Mesendoderm (in vitro differentiated cells): ENCODE results near the gene GNL1.
"Not testable (repeated sequence)": the region's sequence is repeated elsewhere in the genome, so short reads cannot be mapped to it uniquely, and the experiment has no call there.

Experiments
- DNase-seq: peaks from one replicate; pipeline ENCODE4 v3.0.0; 2013
- H2AK5ac ChIP-seq: 2 replicates; pipeline ENCODE4 v1.6.1; 2013; ENCODE audit warnings: low read length, inconsistent platforms
- H2BK120ac ChIP-seq: 2 replicates; pipeline ENCODE4 v1.6.1; 2013; ENCODE audit warnings: low read depth, mild to moderate bottlenecking, low read length, moderate library complexity, mixed read lengths
- H2BK15ac ChIP-seq: replicated peaks from 2 replicates; pipeline ENCODE4 v1.6.1; 2013; ENCODE audit warnings: low read depth, mild to moderate bottlenecking, moderate library complexity
- H2BK5ac ChIP-seq: 2 replicates; pipeline ENCODE4 v1.6.1; 2013; ENCODE audit warnings: low read length, inconsistent platforms
- H3K18ac ChIP-seq: 2 replicates; pipeline ENCODE4 v1.6.1; 2013; ENCODE audit warnings: mild to moderate bottlenecking, low read length, mixed read lengths
- H3K23ac ChIP-seq: one replicate; pipeline ENCODE4 v1.6.1; 2013; ENCODE audit warnings: low read length
- H3K27ac ChIP-seq: 2 replicates; pipeline ENCODE4 v1.5.1; 2013; ENCODE audit warnings: low read depth, mild to moderate bottlenecking, inconsistent platforms, low read length, moderate library complexity
- H3K27me3 ChIP-seq: 2 replicates; pipeline ENCODE4 v1.6.1; 2013; ENCODE audit warnings: low read length, control low read depth, mild to moderate bottlenecking, inconsistent platforms; ENCODE audit not compliant: insufficient read depth, poor library complexity
- H3K36me3 ChIP-seq: 2 replicates; pipeline ENCODE4 v1.6.1; 2013; ENCODE audit warnings: low read length, inconsistent platforms; ENCODE audit not compliant: control insufficient read depth, insufficient read depth
- H3K4ac ChIP-seq: one replicate; pipeline ENCODE4 v1.6.1; 2013; ENCODE audit warnings: low read depth, mild to moderate bottlenecking, low read length, moderate library complexity
- H3K4me1 ChIP-seq: 2 replicates; pipeline ENCODE4 v1.6.1; 2013; ENCODE audit warnings: low read depth, low read length, inconsistent platforms; ENCODE audit not compliant: control insufficient read depth
- H3K4me2 ChIP-seq: 2 replicates; pipeline ENCODE4 v1.6.1; 2013; ENCODE audit warnings: low read length
- H3K4me3 ChIP-seq: 2 replicates; pipeline ENCODE4 v1.5.1; 2013; ENCODE audit warnings: mild to moderate bottlenecking, low read length
- H3K56ac ChIP-seq: one replicate; pipeline ENCODE4 v1.6.1; 2013; ENCODE audit warnings: low read length
- H3K79me1 ChIP-seq: 2 replicates; pipeline ENCODE4 v1.6.1; 2013; ENCODE audit warnings: low read length, inconsistent platforms
- H3K79me2 ChIP-seq: 2 replicates; pipeline ENCODE4 v1.6.1; 2013; ENCODE audit warnings: mild to moderate bottlenecking, low read length; ENCODE audit not compliant: control insufficient read depth, insufficient read depth
- H3K9ac ChIP-seq: 2 replicates; pipeline ENCODE4 v1.6.1; 2013; ENCODE audit warnings: low read length, inconsistent platforms
- H4K5ac ChIP-seq: one replicate; pipeline ENCODE4 v1.6.1; 2013; ENCODE audit warnings: low read length
- H4K8ac ChIP-seq: one replicate; pipeline ENCODE4 v1.6.1; 2013; ENCODE audit warnings: low read depth, mild to moderate bottlenecking, control low read depth, low read length, moderate library complexity
- WGBS: extraction: QIAGEN DNeasy Blood & Tissue Kit; methylation state at CpG from one replicate; pipeline ENCODE4 v1.1.7; 2013; ENCODE audit warnings: low lambda C conversion rate, missing lambda C conversion rate; ENCODE audit not compliant: insufficient coverage; ENCODE audit errors: extremely low coverage; 5-methylcytosine and 5-hydroxymethylcytosine counted together

The GNL1 gene

DNA sequence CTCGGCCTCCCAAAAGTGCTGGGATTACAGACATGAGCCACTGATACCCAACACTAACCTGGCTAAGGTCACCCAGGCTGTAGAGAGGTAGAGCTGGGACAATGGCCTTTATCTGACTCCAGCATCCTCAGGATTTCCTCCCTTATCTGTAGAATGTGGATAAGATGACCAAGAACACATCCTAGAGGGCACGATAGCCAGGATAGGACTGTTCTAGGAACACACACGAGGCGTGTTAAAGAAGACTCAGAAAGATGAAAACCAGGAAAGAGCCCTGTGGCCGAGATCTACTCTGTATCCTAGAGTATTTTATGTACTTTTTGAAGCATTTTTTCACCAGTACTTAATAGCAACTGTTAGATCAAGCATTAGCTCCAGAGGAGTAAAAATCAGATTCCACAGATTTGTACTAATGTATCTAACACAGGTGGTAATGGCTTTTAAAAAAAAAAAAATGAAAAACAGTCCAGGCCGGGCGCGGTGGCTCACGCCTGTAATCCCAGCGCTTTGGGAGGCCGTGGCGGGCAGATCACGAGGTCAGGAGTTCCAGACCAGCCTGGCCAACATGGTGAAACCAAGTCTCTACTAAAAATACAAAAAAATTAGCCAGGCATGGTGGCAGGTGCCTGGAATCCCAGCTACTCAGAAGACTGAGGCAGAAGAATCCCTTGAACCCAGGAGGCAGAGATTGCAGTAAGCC lies 43.5 kb upstream of the GNL1 start:
- Histone ChIP-seq H3K4me2 (no peak overlapping the region), H3K23ac (no peak overlapping the region), H3K36me3 (peaks cover 26% of the 10 kb centered on the region), H3K56ac (no peak overlapping the region), H2BK120ac (no peak overlapping the region), H4K5ac (no peak overlapping the region), H2BK15ac (no peak overlapping the region), H3K4me1 (no peaks in the 10 kb centered on the region), H3K4me3 (no peak overlapping the region), H4K8ac (no peak overlapping the region), H3K18ac (no peak overlapping the region), H3K27ac (no peak overlapping the region), H3K79me2 (no peaks in the 10 kb centered on the region), H3K27me3 (no peaks in the 10 kb centered on the region), H3K4ac (no peak overlapping the region), H3K79me1 (no peaks in the 10 kb centered on the region), H2AK5ac (no peak overlapping the region), H3K9ac (no peak overlapping the region), H2BK5ac (no peak overlapping the region)
- no CpG with 5 or more reads among the region's 13 CpGs for WGBS
- DNase-seq: peak; percentile 65

DNA sequence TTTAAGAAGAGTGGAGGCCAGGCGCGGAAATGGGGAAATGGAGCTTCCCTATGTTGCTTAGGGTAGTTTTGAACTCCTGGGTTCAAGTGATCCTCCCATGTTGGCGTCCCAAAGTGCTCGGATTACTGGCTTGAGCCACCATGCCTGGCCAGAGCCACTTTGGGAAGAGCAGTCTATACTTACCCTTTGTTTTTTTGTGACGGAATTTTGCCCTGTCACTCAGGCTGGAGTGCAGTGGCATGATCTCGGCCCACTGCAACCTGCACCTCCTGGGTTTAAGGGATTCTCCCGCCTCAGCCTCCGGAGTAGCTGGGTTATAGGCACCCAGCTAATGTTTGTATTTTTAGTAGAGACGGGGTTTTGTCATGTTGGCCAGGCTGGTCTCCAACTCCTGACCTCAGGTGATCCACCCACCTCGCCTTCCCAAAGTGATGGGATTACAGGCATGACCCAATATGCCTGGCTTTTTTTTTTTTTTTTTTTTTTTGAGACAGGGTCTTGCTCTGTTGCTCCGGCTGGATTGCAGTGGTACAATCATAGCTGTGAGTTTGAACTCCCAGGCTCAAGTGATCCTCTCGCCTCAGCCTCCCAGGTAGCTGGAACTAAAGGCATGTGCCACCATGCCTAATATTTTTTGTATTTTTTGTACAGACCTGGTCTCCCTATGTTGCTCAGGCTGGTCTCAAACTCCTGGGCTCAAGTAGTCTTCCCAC lies 42.8 kb upstream of the GNL1 start:
- no peak overlapping the region for H4K8ac ChIP-seq
- H3K9ac ChIP-seq: no peak overlapping the region
- no peak overlapping the region for H3K4me2 ChIP-seq
- no peak overlapping the region for H2AK5ac ChIP-seq
- no peak overlapping the region for H2BK120ac ChIP-seq
- WGBS: no CpG with 5 or more reads among the region's 12 CpGs
- no peaks in the 10 kb centered on the region for H3K79me2 ChIP-seq
- no peak overlapping the region for H2BK5ac ChIP-seq
- H3K27me3 ChIP-seq: no peaks in the 10 kb centered on the region
- H3K4me3 ChIP-seq: no peak overlapping the region
- H3K18ac ChIP-seq: no peak overlapping the region
- no peaks in the 10 kb centered on the region for H3K79me1 ChIP-seq
- H2BK15ac ChIP-seq: no peak overlapping the region
- H3K36me3 ChIP-seq: peaks cover 25% of the 10 kb centered on the region
- H4K5ac ChIP-seq: no peak overlapping the region
- no peak overlapping the region for H3K27ac ChIP-seq
- no peak overlapping the region for H3K4ac ChIP-seq
- H3K23ac ChIP-seq: no peak overlapping the region
- no peak overlapping the region for H3K56ac ChIP-seq
- DNase-seq: no peak
- no peaks in the 10 kb centered on the region for H3K4me1 ChIP-seq

DNA sequence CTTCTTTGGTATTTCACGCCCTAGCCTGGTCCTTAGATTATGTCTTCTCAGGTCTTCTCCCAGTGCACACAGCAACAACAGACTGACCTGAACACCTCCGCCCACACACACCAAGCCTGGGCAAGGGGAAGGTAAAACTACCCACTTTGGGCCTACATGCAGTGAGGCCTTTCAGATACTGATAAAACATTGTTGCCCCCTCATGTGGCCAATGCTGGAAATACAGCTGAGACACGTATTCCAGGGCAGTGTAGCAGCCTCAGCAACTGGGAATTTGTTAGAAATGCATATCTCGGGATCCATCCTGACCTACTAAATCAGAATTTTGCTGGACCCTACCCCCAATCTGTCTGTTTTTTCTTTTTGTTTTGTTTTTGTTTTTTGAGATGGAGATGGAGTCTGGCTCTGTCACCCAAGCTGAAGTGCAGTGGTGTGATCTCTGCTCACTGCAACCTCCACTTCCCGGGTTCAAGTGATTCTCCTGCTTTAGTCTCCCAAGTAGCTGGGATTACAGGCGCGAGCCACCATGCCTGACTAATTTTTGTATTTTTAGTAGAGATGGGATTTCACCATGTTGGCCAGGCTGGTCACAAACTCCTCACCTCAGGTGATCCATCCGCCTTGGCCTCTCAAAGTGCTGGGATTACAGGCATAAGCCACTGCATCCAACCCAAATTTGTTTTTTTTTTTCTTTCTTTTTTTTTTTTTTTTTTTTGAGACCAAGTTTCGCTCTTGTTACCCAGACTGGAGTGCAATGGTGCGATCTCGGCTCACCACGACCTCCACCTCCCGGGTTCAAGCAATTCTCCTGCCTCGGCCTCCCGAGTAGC lies 41.2 kb upstream of the GNL1 start:
- not testable (repeated sequence) for H2BK5ac ChIP-seq, H3K4me3 ChIP-seq, H3K4me1 ChIP-seq, H3K18ac ChIP-seq, H4K5ac ChIP-seq, H3K56ac ChIP-seq, H3K79me2 ChIP-seq, H3K27me3 ChIP-seq, H3K9ac ChIP-seq, H3K79me1 ChIP-seq, H3K4me2 ChIP-seq, H4K8ac ChIP-seq, H2BK120ac ChIP-seq, H3K4ac ChIP-seq, H2AK5ac ChIP-seq, H2BK15ac ChIP-seq, H3K23ac ChIP-seq, H3K27ac ChIP-seq
- peaks cover 10% of the 10 kb centered on the region for H3K36me3 ChIP-seq
- no CpG with 5 or more reads among the region's 15 CpGs for WGBS
- peak; percentile 90 for DNase-seq

DNA sequence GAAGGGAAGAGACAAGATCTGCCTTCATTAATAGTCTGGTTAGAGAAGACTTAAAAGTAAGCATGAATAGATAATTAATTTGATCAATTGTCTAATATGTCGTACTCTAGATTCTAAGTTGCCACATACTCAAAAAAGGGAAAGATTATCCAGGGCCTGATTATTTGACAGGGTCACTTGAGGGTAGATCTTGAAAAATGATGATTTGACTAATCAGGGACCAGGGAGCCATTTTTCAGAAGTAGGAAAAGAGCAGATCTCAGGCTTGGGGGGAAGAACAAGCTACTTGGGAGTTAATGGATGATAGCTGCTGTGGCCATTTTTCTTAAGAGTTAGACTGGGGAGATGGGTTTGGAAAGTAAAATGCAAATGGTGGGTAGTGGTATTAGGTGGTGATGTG lies 36.0 kb upstream of the GNL1 start:
- no peak overlapping the region for H3K4ac ChIP-seq
- H3K18ac ChIP-seq: no peak overlapping the region
- no CpG with 5 or more reads among the region's 1 CpG for WGBS
- no peak overlapping the region for H4K8ac ChIP-seq
- no peak overlapping the region for H3K56ac ChIP-seq
- H2BK120ac ChIP-seq: no peak overlapping the region
- no peak overlapping the region for H3K9ac ChIP-seq
- no peak overlapping the region for H4K5ac ChIP-seq
- peaks cover 10% of the 10 kb centered on the region for H3K36me3 ChIP-seq
- no peak for DNase-seq
- no peak overlapping the region for H3K4me3 ChIP-seq
- H2BK5ac ChIP-seq: no peak overlapping the region
- no peak overlapping the region for H3K4me2 ChIP-seq
- H3K79me1 ChIP-seq: peaks cover 3% of the 10 kb centered on the region
- H3K23ac ChIP-seq: no peak overlapping the region
- H3K4me1 ChIP-seq: no peaks in the 10 kb centered on the region
- peaks cover 3% of the 10 kb centered on the region for H3K79me2 ChIP-seq
- no peak overlapping the region for H2AK5ac ChIP-seq
- H3K27me3 ChIP-seq: no peaks in the 10 kb centered on the region
- no peak overlapping the region for H2BK15ac ChIP-seq
- H3K27ac ChIP-seq: no peak overlapping the region

DNA sequence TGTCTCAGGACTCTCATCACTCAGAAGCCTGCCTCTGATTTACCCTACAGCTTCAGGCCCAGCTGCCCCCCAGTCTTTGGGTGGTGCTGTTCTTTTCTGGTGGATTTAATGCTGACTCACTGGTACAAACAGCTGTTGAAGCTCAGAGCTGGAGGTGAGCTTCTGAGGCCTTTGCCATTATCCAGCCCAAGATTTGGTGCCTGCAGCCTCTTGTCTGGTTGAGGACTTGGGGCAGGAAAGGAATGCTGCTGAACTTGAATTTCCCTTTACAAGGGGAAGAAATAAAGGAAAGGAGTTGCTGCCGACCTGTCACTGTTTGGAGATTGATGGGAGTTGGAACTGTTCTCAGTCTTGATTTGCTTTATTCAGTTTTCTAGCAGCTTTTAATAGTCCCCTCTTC lies 34.7 kb upstream of the GNL1 start:
- Histone ChIP-seq H3K79me2 (peaks cover 3% of the 10 kb centered on the region), H3K18ac (no peak overlapping the region), H3K9ac (no peak overlapping the region), H3K23ac (no peak overlapping the region), H3K56ac (no peak overlapping the region), H4K8ac (no peak overlapping the region), H3K4me3 (no peak overlapping the region), H2BK15ac (no peak overlapping the region), H3K79me1 (peaks cover 3% of the 10 kb centered on the region), H4K5ac (no peak overlapping the region), H2BK120ac (no peak overlapping the region), H3K27ac (no peak overlapping the region), H3K4me1 (no peaks in the 10 kb centered on the region), H3K27me3 (no peaks in the 10 kb centered on the region), H3K4ac (no peak overlapping the region), H3K4me2 (no peak overlapping the region), H2AK5ac (no peak overlapping the region), H2BK5ac (no peak overlapping the region), H3K36me3 (peaks cover 14% of the 10 kb centered on the region)
- no peak for DNase-seq
- WGBS: no CpG with 5 or more reads among the region's 1 CpG
